Measurements from ENCODE around the gene SCAMP5. TPM values are rescaled to one million over a fixed set of nuclear protein-coding genes. Genes with fewer than 3 reads are reported as not detected.

The SCAMP5 gene
- total RNA-seq, 1 donor from 2014 or later, result 132 TPM

DNA sequence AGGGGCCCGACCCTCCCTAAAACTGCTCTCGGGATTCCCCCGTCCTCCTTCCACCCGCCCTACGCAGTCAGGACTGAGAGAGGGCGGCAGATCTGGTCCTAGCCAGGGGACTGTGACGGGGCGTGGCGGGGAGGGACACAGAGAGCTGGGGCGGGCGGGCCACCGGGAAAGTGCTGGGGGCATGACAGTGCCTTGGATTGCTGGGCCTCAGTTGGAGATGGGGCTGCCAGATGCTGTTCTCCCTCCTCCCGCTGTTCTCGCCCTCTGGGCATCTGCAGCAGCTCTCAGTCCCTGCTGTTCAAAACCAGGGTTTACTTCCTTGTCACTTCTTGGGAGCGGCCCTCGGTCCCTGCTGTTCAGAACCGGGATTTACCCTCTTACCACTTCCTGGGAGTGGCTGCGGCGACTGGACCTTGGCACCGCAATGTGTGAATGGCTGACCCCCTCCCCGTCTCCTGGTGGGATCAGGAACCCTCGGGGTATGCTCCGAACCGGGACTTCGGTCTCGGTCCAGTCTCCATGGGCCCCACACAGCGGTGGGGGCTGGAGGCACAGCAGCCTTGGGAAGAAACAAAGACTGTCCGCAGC, 36.9 kb upstream of the SCAMP5 start:
- Mint-ChIP-seq H3K4me3 (ENCODE audit: unreplicated experiment) (peak overlapping the region; percentile 94), H3K27ac (ENCODE audit: unreplicated experiment) (peak overlapping the region; percentile 82), H3K36me3 (ENCODE audit: low read depth, unreplicated experiment) (peaks cover 4% of the 10 kb centered on the region), H3K27me3 (ENCODE audit: unreplicated experiment) (peaks cover 15% of the 10 kb centered on the region), H3K9me3 (ENCODE audit: unreplicated experiment) (no peaks in the 10 kb centered on the region), H3K4me1 (ENCODE audit: unreplicated experiment) (peaks cover 53% of the 10 kb centered on the region)
- TF ChIP-seq, protein P1, sequence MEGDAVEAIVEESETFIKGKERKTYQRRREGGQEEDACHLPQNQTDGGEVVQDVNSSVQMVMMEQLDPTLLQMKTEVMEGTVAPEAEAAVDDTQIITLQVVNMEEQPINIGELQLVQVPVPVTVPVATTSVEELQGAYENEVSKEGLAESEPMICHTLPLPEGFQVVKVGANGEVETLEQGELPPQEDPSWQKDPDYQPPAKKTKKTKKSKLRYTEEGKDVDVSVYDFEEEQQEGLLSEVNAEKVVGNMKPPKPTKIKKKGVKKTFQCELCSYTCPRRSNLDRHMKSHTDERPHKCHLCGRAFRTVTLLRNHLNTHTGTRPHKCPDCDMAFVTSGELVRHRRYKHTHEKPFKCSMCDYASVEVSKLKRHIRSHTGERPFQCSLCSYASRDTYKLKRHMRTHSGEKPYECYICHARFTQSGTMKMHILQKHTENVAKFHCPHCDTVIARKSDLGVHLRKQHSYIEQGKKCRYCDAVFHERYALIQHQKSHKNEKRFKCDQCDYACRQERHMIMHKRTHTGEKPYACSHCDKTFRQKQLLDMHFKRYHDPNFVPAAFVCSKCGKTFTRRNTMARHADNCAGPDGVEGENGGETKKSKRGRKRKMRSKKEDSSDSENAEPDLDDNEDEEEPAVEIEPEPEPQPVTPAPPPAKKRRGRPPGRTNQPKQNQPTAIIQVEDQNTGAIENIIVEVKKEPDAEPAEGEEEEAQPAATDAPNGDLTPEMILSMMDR (IDR thresholded peaks at IDR 0.05; ENCODE audit: unreplicated experiment), result no peak
- DNase-seq (ENCODE audit: low spot score), result peak; percentile 35

DNA sequence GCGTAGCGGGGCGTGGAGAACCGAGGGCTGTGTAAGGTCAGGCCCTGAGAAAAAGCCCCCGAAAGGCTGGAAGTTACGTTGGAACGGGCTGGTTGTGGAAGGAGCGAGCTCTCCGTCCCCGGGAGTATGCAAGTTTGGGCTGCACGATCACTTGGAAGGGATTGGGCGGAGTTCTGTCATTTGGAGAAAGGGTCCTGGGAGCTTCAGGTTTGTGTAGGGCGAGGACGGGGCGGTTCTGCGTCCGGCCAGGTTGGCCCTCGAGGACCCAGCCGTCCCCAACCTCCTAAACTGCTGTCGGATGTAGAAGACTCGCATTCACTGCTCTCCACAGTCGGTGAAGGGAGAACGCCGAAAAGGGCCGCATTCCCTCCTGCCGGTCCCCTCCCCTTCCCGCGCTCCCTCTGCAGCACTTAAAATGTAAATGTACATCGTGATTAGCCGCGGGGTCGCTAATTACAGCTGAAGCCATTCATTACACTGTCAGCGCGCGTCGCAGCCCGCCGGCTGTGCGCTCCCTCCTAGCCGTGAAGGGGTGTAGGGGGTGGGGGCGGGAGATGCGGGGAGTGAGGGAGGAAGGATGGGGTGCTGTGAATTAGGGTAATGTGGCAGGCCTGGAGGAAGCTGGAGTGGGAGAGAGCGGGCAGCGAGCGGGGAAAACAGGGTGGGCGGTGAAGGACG, 36.3 kb upstream of the SCAMP5 start:
- TF ChIP-seq, protein P1 (IDR thresholded peaks at IDR 0.05; ENCODE audit: unreplicated experiment), result no peak
- DNase-seq (ENCODE audit: low spot score), result no peak
- Mint-ChIP-seq H3K4me1 (ENCODE audit: unreplicated experiment) (peaks cover 54% of the 10 kb centered on the region), H3K36me3 (ENCODE audit: low read depth, unreplicated experiment) (peaks cover 4% of the 10 kb centered on the region), H3K27ac (ENCODE audit: unreplicated experiment) (peak overlapping the region; percentile 82), H3K4me3 (ENCODE audit: unreplicated experiment) (peak overlapping the region; percentile 94), H3K9me3 (ENCODE audit: unreplicated experiment) (no peaks in the 10 kb centered on the region), H3K27me3 (ENCODE audit: unreplicated experiment) (peaks cover 15% of the 10 kb centered on the region)

DNA sequence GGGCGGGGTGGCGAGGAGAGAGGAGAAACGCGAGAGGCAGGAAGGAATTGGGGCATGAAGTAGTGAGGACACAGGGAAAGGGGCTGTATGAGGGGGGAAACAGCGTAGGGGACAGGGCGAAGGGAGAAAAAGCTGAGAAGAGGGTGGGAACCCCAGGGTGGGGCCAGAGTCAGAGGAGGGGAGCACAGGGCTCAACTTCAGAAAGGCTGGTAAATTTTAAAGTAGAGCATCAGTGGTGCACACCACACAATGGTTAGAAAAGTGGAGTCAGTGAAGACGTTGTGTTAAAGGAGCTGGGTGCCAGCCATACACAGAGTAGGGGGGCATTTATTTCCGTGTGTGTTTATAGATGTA, 35.8 kb upstream of the SCAMP5 start:
- Mint-ChIP-seq H3K9me3 (ENCODE audit: unreplicated experiment) (no peaks in the 10 kb centered on the region), H3K27ac (ENCODE audit: unreplicated experiment) (peak overlapping the region; percentile 82), H3K4me1 (ENCODE audit: unreplicated experiment) (peaks cover 59% of the 10 kb centered on the region), H3K4me3 (ENCODE audit: unreplicated experiment) (peak overlapping the region; percentile 94), H3K27me3 (ENCODE audit: unreplicated experiment) (peaks cover 15% of the 10 kb centered on the region), H3K36me3 (ENCODE audit: low read depth, unreplicated experiment) (peaks cover 4% of the 10 kb centered on the region)
- DNase-seq (ENCODE audit: low spot score), result no peak
- TF ChIP-seq, protein P1 (IDR thresholded peaks at IDR 0.05; ENCODE audit: unreplicated experiment), result no peak

DNA sequence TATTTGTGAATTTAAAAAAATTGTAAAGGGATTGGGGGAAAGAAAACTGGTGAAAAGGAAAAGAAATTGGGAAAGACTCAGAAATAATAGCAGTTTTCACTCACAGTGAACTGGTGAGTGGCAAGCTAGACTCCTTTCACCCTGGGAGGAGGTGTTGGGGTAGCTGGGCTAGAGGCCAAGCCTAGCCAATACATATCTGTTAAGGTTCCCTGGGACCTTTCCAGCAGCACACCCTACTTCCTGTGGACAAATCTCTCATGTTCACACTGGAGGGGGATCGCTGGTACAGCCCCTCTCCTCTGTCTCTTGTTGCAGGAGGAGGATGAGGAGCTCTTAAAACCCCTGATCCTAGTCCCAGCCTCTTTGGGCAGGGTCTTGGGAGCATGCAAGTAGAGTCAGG, 35.1 kb upstream of the SCAMP5 start:
- Mint-ChIP-seq H3K27me3 (ENCODE audit: unreplicated experiment) (peaks cover 15% of the 10 kb centered on the region), H3K36me3 (ENCODE audit: low read depth, unreplicated experiment) (peaks cover 4% of the 10 kb centered on the region), H3K4me1 (ENCODE audit: unreplicated experiment) (peaks cover 59% of the 10 kb centered on the region), H3K9me3 (ENCODE audit: unreplicated experiment) (no peaks in the 10 kb centered on the region), H3K4me3 (ENCODE audit: unreplicated experiment) (peak overlapping the region; percentile 47), H3K27ac (ENCODE audit: unreplicated experiment) (peak overlapping the region; percentile 64)
- TF ChIP-seq, protein P1 (IDR thresholded peaks at IDR 0.05; ENCODE audit: unreplicated experiment), result no peak
- DNase-seq (ENCODE audit: low spot score), result no peak

DNA sequence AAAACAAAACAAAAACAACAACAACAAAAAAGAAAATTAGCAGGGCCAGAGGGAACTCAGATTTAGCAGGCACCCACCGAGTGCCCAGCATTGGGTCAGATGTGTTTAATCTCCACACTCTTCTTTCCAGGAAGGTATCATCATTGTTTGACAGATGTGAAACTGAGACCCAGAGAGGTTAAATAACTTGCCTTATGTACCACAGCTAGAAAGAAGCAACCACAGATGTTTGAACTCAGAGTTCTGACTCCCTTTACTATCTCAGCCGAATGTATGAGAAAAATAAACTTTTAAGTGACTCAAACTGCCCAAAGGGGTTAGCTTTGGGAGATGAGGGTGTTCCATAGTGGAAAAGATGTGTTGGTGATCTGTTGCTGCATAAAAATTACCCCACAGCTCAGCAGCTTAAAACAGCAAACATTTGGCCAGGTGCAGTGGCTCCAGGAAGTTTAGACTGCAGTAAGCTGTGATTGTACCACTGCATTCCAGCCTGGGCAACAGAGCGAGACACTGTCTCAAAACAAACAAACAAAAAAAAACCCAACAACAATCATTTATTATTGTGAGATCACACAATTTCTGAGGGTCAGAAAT, 34.3 kb upstream of the SCAMP5 start:
- no peaks in the 10 kb centered on the region for H3K9me3 Mint-ChIP-seq (ENCODE audit: unreplicated experiment)
- peaks cover 15% of the 10 kb centered on the region for H3K27me3 Mint-ChIP-seq (ENCODE audit: unreplicated experiment)
- TF ChIP-seq, protein P1 (IDR thresholded peaks at IDR 0.05; ENCODE audit: unreplicated experiment), result no peak
- H3K36me3 Mint-ChIP-seq (ENCODE audit: low read depth, unreplicated experiment), result peaks cover 4% of the 10 kb centered on the region
- peak overlapping the region; percentile 96 for H3K27ac Mint-ChIP-seq (ENCODE audit: unreplicated experiment)
- H3K4me3 Mint-ChIP-seq (ENCODE audit: unreplicated experiment), result peak overlapping the region; percentile 77
- DNase-seq (ENCODE audit: low spot score), result no peak
- H3K4me1 Mint-ChIP-seq (ENCODE audit: unreplicated experiment), result peaks cover 60% of the 10 kb centered on the region

All from endothelial cell (in vitro differentiated cells).